Measurements from ENCODE around the gene FAM98C. TPM values are rescaled to one million over a fixed set of nuclear protein-coding genes. Genes with fewer than 3 reads are reported as not detected.
"Not testable (repeated sequence)": the region's sequence is repeated elsewhere in the genome, so short reads cannot be mapped to it uniquely, and the experiment has no call there.

The FAM98C gene
- polyA plus RNA-seq, 10 donors, result 5.6 to 11.1 (median 8.6) TPM

DNA sequence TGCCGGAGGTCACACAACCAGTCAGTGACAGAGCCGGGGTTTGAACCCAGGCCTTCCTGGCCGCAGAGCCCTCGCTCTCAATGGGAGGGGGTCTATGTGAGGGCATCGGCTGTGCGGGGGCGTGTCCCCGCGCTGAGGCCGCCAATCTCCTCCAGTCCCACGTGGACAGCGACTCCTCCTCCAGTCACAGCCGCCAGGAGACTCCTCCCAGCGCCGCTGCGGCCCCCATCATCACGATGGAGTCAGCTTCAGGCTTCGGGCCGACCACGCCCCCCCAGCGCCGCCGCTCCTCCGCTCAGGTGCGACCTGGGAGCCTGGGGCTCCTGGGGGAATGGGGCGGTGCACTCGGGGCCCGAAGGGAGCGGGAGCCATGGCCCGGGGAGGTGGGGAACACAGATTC lies 8.4 kb upstream of the FAM98C start:
- DNase-seq, result no peak

- DNase-seq, result no peak
Measured at GRCh38 chr19:38395381-38396114, 7.3 kb upstream of the FAM98C start.

DNA sequence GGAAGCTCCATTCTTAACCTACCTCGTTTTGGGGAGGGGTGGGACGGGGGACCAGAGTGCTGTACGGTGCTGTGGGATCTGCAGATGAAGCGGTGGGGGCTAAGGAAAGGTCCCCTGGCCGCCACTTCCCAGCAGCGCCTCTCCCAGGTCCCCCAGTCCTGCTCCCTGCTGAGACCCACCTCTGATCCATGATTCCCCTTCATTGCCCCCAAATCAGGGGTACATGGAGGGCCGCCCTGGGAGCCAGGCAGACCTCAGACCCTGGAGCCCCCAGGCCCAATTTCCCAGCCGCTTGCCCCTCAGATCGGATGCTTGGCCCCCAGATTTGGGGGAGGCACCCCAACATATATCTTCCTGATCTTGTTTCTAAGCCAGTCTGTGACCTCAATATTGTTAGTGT lies 3.8 kb upstream of the FAM98C start:
- no peak for DNase-seq

DNA sequence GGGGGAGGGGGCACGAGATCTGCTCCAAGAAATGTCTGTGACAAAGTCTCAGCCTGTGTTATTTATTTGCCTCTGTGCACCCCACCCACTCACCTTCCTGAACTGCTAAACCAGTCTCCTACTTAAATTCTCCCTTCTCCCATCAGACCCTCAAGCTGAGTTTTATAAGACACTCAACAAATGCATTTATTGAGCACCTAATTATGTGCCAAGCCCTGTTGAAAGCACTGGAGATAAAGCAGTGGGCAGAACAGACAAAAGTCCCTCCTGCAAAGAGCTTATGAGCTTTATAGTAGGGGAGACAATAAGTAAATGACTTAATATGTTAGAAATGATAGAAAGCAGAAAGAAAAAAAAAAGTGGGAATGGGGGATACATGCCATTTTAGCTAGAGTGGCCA lies 3.4 kb upstream of the FAM98C start:
- no peak for DNase-seq

- DNase-seq, result no peak
Measured at GRCh38 chr19:38400361-38400760, 2.5 kb upstream of the FAM98C start.

DNA sequence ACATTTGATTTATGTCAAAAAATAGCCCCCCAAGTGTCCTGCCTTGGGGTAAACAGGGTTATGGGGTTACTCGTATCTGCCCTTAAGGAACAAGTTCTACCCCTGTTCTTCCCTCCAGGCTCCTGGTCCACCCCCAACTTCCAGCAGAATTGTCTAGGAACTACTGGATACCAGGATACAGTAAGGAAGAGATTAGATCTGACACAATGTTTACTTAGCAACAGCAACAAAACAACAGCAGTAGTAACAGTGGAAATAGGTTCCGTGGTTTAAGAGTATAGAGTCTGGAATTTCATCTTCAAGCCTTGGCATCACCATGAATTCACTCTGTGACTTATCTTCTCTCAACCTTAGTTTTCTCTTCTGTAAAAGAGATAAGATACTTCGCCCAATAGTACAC lies 1.7 kb upstream of the FAM98C start:
- DNase-seq, result no peak

DNA sequence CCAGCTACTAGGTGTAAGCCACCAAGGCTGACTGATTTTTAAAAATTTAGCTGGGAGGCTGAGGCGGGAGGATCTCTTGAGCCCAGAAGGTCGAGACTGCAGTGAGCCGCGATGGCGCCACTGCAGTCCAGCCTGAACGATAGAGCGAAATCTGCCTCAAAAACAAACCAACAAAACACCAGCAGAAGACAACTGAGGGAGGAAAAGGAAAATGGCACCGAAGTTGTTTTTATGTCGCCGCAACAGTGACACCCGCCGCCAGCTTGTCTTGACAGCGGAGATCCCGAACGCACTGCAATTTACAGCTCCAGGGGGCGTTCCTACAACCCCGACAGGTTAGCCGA lies 298 bp upstream of the FAM98C start:
- DNase-seq, result no peak

DNA sequence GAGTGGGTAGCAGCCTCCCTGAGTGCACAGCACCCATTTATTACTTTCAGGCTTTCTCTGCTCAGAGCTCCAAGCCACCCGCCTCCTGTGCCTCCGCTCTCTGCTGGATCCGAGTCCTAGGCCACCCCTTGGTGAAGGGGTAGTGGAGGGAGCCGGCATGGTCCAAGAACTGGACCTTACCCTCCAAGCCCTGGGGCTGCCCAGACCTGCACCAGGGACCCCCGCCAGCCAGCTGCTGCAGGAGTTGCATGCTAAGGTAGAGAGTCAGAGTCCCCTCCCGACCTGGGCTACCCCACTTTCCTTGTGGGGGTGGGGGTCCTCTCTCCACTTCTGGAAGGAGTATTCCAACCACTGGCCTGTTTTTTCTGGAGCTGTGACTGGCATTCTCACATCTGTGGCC lies 2.0 kb downstream of the FAM98C start:
- DNase-seq, result no peak

GRCh38 chr19:38405276-38405675 lies 2.4 kb downstream of the FAM98C start:
- DNase-seq, result no peak

- peak; percentile 70 to 85 (median 73) for DNase-seq
Measured at GRCh38 chr19:38409631-38410133, 6.8 kb downstream of the FAM98C start.

- DNase-seq, result not testable (repeated sequence)
Measured at GRCh38 chr19:38410407-38410806, 7.5 kb downstream of the FAM98C start.

DNA sequence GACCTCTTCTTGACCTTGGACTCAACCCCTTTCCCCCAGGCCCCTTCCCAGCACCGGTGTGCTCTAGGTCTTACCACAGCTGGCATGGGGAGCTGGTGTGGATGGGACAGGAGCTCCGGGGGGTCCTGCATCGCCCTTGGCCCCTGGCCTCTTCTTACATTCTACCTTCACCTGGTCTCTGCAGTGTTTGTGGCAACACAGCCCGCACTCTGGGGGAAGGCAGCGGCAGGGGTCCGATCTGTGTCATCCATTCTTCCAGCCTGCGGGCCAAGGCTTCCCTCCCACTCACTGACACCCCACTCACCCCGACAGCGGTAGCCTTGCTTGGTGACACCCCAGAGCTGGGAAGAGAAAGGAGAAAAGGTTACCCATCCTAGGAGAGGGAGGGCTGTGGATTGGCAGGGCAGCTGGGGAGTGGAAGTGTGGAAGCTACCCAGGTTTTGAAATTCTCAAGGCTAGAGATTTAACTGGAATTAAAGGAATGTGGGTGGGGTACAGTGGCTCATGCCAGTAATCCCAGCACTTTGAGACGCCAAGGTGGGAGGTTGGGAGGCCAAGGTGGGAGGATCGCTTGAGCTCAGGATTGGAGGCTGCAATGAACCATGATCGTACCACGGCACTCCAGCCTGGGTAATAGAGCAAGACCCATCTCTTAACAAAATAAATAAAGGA lies 8.3 kb downstream of the FAM98C start:
- no peak for DNase-seq

GRCh38 chr19:38411898-38412297 lies 9.0 kb downstream of the FAM98C start:
- DNase-seq, result not testable (repeated sequence)

DNA sequence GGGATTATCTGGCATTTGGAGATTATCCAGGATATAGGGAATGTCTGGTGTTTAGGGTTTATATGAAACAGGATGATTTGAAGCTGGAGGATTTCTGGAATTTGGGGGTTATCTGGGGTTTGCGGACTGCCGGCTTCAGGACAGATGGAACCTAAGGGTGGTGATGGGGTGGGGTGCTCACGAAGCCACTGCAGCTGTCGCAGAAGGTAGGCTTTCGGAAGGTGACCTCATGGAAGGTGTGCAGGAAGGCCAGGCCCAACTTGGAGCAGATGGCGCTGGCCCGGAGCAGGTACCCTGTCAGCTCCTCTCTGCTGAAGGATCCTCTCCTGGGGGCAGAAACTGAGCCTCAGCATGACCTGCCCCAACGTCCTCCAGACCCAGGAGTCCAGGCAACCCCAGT lies 9.6 kb downstream of the FAM98C start:
- no peak for DNase-seq

DNA sequence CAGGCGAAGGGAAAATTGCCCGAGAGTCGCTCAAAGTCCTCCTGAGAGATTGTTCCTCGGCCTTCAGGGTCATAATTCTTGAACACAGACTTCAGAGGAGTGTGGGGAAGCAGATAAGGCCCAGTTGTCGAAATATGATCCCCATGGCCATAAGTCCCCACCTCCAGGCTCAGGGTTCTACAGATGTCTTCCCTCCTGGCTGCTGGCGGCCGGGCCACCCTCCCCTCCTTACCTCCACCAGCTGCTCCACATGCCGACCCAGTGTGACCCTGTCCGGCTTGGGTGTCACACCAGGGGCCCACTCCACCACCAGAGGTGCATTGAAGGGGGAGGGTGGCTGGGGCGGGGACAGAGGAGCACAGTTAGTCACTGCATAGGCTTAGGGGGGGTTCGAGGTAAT lies 10.1 kb downstream of the FAM98C start:
- no peak for DNase-seq

- no peak for DNase-seq
Measured at GRCh38 chr19:38413416-38413815, 10.5 kb downstream of the FAM98C start.

- DNase-seq, result no peak
Measured at GRCh38 chr19:38417146-38417543, 14.3 kb downstream of the FAM98C start.

- peak in 1 of 3 donors; percentile 54 for DNase-seq
Measured at GRCh38 chr19:38417544-38418506, 14.9 kb downstream of the FAM98C start.

DNA sequence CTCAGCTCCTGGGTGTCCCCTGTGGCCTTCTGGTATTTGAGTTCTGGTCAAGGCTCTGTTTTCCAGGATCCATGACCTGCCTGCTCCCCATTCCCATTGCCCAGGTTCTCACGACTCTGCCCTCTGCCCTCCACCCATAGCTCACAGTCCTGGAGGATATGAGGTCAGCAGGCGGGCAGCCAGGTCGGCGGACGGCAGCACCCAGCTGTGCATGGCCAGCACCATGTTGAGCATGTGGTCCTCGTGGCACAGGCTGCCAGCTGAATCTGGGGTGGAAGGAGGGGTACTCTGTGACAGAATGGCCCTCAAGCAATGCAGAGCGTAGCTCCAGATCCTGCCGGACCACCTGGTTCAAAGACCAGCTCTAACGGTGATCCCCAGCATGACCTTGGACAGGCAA lies 18.0 kb downstream of the FAM98C start:
- DNase-seq, result no peak

- DNase-seq, result no peak
Measured at GRCh38 chr19:38421856-38422255, 19.0 kb downstream of the FAM98C start.

DNA sequence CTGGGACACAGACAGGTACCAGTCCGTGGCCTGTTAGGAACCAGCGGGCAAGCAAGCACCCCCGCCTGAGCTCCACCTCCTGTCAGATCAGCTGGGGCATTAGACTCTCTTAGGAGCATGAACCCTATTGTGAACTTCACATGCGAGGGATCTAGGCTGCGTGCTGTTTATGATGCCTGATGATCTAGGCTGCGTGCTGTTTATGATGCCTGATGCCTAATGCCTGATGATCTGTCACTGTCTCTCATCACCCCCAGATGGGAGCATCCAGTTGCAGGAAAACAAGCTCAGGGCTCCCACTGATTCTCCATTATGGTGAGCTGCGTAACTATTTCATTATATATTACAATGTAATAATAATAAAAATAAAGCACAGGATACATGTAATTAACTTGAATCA lies 19.5 kb downstream of the FAM98C start:
- no peak for DNase-seq

DNA sequence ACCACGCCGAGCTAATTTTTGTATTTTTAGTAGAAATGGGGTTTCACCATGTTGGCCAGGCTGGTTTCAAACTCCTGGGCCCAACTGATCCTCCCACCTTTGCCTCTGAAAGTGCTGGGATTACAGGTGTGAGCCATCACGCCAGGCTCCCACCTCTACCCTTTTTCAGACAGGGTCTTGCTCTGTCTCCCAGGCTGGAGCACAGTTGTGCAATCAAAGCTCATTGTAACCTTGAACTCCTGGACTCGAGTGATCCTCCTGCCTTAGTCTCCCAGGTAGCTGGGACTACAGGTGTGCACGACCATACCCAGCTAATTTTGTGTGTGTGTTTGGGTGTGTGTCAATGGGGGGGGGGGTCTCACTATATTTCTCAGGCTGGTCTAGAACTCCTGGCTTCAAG lies 21.4 kb downstream of the FAM98C start:
- no peak for DNase-seq

All from muscle of back (tissue), 11 donors.